HUES48 (cell line): Measurements from ENCODE around the gene FST.

Experiments used
- H3K27ac ChIP-seq: one replicate; pipeline ENCODE4 v1.7.0; 2013; ENCODE audit warnings: low read depth, low read length, inconsistent platforms
- H3K27me3 ChIP-seq: 2 replicates; pipeline ENCODE4 v1.6.1; 2013; ENCODE audit warnings: mild to moderate bottlenecking, low read length; ENCODE audit not compliant: control insufficient read depth, insufficient read depth
- H3K36me3 ChIP-seq: 2 replicates; pipeline ENCODE4 v1.6.1; 2013; ENCODE audit warnings: low read length; ENCODE audit not compliant: control insufficient read depth, insufficient read depth
- H3K4me1 ChIP-seq: 2 replicates; pipeline ENCODE4 v1.6.1; 2013; ENCODE audit warnings: mild to moderate bottlenecking, low read length; ENCODE audit not compliant: control insufficient read depth, insufficient read depth
- H3K4me3 ChIP-seq: 2 replicates; pipeline ENCODE4 v1.5.1; 2013; ENCODE audit warnings: mild to moderate bottlenecking, low read depth, low read length
- H3K9ac ChIP-seq: 2 replicates; pipeline ENCODE4 v1.6.1; 2013; ENCODE audit warnings: mild to moderate bottlenecking, low read depth, low read length, moderate library complexity
- H3K9me3 ChIP-seq: 2 replicates; pipeline ENCODE4 v1.6.1; 2013; ENCODE audit warnings: low read length; ENCODE audit not compliant: control insufficient read depth, insufficient read depth

The FST gene

DNA sequence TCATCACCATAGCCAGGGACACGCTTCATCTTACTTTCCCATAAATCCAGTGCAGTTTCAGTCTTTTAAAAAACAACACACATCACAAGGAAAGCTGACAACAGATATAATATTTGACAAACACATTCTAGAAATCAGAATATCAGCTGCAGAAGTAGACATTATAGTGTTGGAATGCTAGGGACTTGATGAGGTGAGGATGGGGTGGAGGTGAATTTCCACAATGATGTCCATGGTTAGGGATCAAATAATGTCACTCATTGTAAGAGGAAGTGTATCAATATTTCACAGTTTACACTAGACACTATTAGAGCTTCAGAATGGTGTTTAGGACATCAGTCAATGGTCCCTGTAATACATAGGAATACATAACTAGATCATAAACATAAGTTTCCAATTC lies 7.0 kb downstream of the FST start:
- Histone ChIP-seq H3K9me3 (no peaks in the 10 kb centered on the region), H3K27ac (no peak overlapping the region), H3K4me3 (no peak overlapping the region), H3K36me3 (peaks cover 40% of the 10 kb centered on the region), H3K27me3 (no peaks in the 10 kb centered on the region), H3K4me1 (peaks cover 7% of the 10 kb centered on the region; the same call in 1 of the 2 replicates), H3K9ac (no peak overlapping the region)

DNA sequence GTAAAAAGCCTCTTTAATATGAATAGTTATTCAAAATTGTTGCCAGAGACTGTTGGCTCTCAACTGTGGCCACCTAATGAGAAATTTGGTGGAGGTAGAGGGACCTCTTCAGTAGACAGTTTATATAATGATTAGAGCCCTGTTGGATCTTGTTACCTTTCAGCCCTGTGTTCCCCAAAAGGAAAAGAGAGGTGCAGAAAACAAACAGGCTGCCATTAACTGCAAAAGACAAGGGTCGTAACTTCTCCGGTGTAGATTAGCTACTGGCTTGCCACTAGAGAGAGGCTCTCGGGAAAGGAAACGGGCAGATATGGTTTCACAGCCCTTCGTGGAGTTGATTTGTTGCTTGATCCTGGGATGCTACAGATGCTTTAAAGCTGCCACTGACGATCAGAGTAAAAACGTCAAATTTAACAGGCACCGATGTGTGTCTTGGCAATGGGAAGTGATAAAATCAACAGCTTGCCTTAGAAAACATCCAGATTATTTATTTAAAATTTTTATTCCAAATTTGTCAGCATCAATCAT lies 7.8 kb downstream of the FST start:
- H3K27ac ChIP-seq: peak overlapping the region; percentile 53
- peaks cover 38% of the 10 kb centered on the region for H3K36me3 ChIP-seq
- no peaks in the 10 kb centered on the region for H3K9me3 ChIP-seq
- H3K4me3 ChIP-seq: no peak overlapping the region
- no peaks in the 10 kb centered on the region for H3K27me3 ChIP-seq
- peaks cover 4% of the 10 kb centered on the region; the same call in 1 of the 2 replicates for H3K4me1 ChIP-seq
- no peak overlapping the region for H3K9ac ChIP-seq

DNA sequence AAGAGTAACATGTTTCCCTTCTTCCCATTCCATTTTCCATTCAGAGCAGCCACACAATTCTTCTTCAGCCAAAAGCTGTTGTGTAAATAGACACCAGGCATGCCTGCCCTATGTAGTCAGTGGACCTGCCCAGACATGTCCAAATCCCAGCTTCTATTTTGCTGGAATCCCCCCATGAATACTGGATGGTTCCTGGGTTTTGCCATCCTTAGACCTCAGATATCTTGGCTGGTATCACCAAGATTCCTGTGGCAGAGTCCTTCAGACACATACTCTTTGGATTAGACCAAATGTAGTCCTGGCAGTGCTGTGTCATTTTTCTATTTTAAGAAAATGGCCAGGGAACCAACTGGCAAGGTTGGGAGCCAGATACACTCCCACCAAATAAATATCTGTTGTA lies 10.3 kb downstream of the FST start:
- H3K27ac ChIP-seq: no peak overlapping the region
- H3K4me3 ChIP-seq: no peak overlapping the region
- H3K27me3 ChIP-seq: no peaks in the 10 kb centered on the region
- H3K9me3 ChIP-seq: no peaks in the 10 kb centered on the region
- H3K4me1 ChIP-seq: no peaks in the 10 kb centered on the region
- H3K9ac ChIP-seq: no peak overlapping the region
- peaks cover 13% of the 10 kb centered on the region for H3K36me3 ChIP-seq

DNA sequence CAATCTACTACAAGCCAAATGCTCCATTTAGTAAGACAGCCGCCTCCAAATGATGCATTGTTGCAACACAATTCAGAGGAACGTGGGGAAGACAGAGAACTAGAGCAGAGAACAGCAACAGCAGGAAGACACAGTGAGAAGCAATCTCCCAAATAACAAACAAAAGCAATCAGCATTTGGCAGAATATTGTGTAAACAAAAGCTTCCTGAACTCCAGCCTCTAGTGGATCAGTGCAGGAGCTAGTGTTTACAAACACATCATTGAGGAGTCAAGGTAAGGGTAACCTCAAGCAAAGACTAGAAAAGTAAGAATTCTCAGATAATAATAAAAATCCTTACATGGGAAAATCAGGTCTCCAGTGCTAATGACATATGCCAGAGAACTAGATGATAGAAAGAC lies 20.6 kb downstream of the FST start:
- Histone ChIP-seq H3K9me3 (no peaks in the 10 kb centered on the region), H3K9ac (no peak overlapping the region), H3K27me3 (no peaks in the 10 kb centered on the region), H3K36me3 (no peaks in the 10 kb centered on the region), H3K27ac (no peak overlapping the region), H3K4me1 (peaks cover 4% of the 10 kb centered on the region), H3K4me3 (no peak overlapping the region)

DNA sequence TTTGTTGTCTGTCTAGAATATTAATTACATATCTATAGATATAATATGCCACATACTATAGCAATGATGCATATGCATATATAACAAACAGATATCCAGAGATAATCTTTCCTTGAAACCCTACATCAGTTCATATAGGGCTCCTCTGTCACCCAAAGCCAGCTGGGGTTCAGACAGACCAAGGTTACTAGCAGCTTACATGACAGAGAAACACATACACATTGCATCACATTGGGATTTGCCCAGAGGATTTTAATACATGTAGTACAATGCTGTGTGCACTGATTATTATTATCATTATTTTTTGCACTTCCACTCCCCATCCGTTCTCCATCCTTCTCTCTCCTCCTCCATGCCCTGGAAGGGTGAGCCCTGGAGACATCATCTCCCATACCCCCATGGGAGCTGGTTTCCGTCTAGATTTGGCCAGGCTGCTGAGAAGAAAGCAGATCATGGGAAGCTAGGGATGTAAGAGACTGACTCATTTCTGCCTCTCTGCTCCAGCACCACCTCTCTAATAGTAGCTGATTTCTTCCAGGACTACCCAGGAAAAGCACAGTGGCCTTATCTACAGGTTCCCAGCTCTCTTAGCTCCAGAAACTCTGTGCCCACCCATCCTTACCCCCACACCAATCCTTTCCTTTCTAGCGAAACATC lies 23.3 kb downstream of the FST start:
- no peak overlapping the region for H3K9ac ChIP-seq
- H3K4me1 ChIP-seq: peaks cover 4% of the 10 kb centered on the region
- no peak overlapping the region for H3K27ac ChIP-seq
- no peaks in the 10 kb centered on the region for H3K27me3 ChIP-seq
- peaks cover 17% of the 10 kb centered on the region for H3K9me3 ChIP-seq
- no peaks in the 10 kb centered on the region for H3K36me3 ChIP-seq
- H3K4me3 ChIP-seq: no peak overlapping the region

DNA sequence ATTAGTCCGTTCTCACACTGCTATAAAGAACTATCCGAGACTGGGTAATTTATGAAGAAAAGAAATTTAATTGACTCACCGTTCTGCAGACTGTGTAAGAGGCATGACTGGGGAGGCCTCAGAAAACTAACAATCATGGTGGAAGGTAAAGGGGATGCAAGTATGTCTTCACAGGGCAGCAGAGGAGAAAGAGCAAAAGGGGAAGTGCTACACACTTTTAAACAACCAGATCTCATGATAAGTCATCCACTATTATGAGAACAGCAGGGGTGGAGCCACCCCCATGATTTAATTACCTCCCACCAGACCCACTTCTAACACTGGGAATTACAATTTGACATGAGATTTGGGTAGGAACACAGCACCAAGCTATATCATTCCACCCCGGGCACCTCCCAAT lies 26.6 kb downstream of the FST start:
- Histone ChIP-seq H3K9ac (no peak overlapping the region), H3K9me3 (peaks cover 22% of the 10 kb centered on the region), H3K4me1 (no peaks in the 10 kb centered on the region), H3K36me3 (no peaks in the 10 kb centered on the region), H3K4me3 (no peak overlapping the region), H3K27ac (no peak overlapping the region), H3K27me3 (no peaks in the 10 kb centered on the region)

DNA sequence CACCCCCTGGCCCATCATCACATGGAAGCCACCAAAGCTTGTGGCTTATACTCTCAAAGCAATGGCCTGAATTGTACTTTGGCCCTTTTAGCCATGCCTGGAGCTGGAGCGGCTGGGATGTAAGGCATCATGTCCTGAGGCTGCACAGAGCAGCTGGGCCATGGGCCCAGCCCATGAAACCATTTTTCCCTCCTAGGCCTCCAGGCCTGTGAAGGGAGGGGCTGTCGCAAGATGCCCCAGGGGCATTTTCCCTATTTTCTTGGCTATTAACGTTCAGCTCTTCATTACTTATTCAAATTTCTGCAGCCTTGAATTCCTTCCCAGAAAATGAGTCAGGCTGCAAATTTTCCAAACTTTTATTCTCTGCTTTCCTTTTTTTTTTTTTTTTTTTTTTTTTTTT lies 27.7 kb downstream of the FST start:
- H3K27me3 ChIP-seq: no peaks in the 10 kb centered on the region

DNA sequence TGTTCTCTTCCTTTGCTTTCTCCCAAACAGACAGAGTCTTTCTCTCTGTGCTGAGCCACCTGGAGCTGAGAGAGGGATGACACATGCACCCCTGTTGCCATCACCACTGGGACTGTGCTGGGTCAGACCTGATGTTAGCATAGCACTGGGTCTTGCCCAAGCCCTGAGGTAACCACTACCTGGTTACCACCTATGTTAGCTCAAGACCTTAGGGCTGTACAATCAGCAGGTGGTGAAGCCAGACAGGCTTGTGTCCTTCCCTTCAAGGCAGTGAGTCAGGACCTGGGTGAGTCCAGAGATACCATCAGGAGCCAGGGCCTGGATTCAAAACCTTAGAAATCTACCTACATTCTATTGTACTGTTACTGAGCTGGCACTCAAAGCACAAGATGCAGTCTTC lies 32.1 kb downstream of the FST start:
- H3K27me3 ChIP-seq: no peaks in the 10 kb centered on the region
- H3K27ac ChIP-seq: no peak overlapping the region
- peaks cover 15% of the 10 kb centered on the region for H3K9me3 ChIP-seq
- H3K4me3 ChIP-seq: no peak overlapping the region
- H3K4me1 ChIP-seq: no peaks in the 10 kb centered on the region
- H3K9ac ChIP-seq: no peak overlapping the region
- no peaks in the 10 kb centered on the region for H3K36me3 ChIP-seq

More for the DNA sequence above, 27.7 kb downstream of the FST start:
- Histone ChIP-seq H3K9me3 (peaks cover 22% of the 10 kb centered on the region), H3K4me1 (no peaks in the 10 kb centered on the region), H3K27ac (no peak overlapping the region), H3K9ac (no peak overlapping the region), H3K4me3 (no peak overlapping the region), H3K36me3 (no peaks in the 10 kb centered on the region)

DNA sequence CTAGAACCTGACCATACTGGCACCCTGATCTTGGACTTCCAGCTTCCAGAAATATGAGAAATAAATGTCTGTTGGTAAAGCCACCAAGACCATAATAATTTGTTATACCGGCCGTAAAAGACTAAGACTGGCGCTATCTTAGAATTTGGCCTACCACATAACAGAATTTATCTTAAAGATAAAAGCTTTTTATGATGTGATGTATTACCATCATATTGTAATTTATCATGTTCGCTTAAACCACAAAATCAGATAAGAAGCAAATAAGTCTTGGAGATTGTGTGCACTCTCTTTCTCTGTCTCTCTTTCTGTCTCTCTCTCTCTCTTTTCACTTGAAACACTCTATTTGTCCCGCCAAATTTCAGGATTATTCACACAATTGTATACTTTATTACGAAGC lies 35.6 kb downstream of the FST start:
- Histone ChIP-seq H3K36me3 (no peaks in the 10 kb centered on the region), H3K4me3 (no peak overlapping the region), H3K9ac (no peak overlapping the region), H3K27me3 (no peaks in the 10 kb centered on the region), H3K27ac (no peak overlapping the region), H3K4me1 (no peaks in the 10 kb centered on the region), H3K9me3 (no peaks in the 10 kb centered on the region)

DNA sequence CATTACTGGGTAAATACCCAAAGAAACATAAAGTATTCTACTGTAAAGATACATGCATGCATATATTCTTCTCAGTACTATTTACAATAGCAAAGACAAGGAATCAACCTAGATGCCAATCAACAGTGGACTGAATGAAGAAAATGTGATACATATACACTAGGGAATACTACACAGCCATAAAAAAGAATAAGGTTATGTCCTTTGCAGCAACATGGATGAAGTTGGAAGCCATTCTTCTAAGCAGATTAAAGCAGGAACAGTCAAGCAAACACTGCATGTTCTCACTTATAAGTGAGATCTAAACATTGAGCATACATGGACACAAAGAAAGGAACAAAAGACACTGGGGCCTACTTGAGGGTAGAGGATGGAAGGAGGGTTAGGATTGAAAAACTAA lies 40.4 kb downstream of the FST start:
- H3K4me3 ChIP-seq: no peak overlapping the region

More for the DNA sequence above, 40.4 kb downstream of the FST start:
- Histone ChIP-seq H3K27me3 (no peaks in the 10 kb centered on the region), H3K9ac (no peak overlapping the region), H3K4me1 (no peaks in the 10 kb centered on the region), H3K9me3 (no peaks in the 10 kb centered on the region; the same call in 1 of the 2 replicates), H3K27ac (no peak overlapping the region), H3K36me3 (no peaks in the 10 kb centered on the region)
